AG20443 (cell line): ENCODE measurements around the gene SMAD1.
"Not testable (repeated sequence)": the region's sequence is repeated elsewhere in the genome, so short reads cannot be mapped to it uniquely, and the experiment has no call there.

ENCODE experiments used
- DNase-seq: peaks from one replicate; pipeline ENCODE4 v3.0.0; 2012; ENCODE audit warnings: low spot score, mixed read lengths

The SMAD1 gene

DNA sequence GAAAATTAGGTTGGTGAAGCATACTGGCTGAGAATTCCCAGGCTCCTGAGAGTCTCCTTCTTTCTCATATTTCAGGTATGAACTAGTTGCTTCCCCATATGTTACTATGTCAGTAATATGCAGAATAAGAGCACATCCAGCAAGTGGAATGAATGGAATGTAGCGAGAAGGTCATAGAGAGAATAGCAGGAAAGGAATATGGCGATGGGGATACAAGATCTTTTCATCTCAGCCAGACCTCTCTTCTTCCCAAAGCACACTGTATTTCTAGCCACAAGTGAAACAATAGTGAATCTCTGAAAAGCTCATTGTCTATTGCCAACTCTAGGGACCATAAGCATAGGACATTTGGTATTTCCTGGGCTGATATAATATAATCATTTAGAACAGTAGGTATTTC lies 82.9 kb downstream of the SMAD1 start:
- no peak for DNase-seq

DNA sequence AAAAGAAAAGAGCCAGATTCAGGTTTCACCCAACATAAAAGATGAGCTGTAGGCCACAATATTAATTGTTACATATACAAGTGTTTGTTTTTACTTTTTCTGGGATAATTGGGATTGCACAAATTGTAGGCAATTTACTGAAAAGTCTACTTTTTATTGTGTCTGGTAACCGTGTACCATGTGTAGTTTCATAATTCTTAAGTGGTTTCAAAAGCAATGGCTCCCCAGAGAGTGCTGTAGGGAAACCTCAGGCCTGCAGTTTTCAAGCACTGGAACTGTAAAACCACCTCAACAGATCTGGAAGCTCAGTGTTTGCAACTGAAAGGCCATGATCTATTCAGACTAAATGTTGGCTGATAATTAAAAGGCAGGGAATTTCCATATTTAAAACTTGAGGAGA lies 83.7 kb downstream of the SMAD1 start:
- DNase-seq: no peak

DNA sequence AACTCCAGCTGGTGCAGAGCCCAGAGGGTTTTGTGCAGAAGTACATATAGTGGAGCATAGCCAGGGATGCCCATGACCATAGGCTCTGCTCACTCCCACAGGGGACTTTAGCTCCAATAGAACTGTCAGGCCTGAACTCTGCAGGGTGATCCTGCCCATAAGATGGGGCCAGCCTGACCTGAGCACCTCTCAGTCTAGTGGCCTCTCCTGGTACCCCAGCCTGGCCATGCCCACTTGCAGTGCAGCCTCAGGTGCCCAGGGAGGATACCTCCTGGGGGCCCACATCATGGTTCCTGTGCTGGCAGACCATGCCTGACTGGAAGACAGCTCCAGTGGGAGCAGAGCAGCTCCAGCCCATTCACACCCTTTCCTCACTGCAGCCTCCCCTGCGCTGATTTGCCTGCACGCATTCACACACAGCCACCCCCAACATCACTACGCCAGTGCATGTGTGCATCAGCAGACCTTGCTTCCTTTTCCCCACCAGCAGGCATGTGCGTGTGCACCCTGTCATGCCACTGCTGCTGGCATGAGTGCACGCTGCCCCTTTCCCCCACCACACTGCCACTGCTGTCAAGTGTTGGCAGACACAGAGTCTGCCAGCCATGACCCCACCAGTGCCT lies 84.5 kb downstream of the SMAD1 start:
- no peak for DNase-seq

DNA sequence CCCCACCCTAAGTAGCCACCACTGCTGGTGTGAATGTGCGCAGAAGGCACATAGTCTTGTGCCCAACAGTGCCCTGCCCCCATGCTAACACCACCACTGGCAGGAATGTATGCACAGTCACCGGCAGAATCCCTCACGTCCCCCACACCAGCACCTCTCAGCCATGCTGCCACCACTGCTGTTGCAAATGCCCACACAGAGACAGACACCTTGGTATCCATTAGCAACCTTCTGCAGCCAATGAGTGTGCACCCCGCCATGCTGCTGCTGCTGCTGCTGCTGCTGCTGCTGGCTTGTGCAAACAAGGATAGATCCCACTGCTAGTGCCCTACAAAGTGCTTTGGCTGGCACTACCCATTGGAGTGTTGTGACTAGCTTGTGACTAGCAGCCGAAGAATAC lies 85.1 kb downstream of the SMAD1 start:
- no peak for DNase-seq

DNA sequence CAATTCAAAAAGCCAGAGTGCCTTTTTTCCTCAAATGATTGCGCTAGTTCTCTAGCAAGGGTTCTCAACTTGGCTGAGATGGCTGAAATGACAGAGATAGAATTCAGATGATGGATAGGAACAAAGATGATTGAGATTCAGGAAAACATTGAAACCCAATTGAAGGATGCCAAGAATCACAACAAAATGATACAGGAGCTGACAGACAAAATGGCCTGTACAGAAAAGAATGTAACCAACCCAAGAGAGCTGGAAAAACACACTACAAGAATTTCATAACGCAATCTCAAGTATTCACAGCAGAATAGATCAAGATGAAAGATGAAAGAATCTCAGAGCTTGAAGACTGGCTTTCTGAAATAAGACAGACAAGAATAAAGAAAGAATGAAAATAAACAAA lies 85.9 kb downstream of the SMAD1 start:
- DNase-seq: no peak

DNA sequence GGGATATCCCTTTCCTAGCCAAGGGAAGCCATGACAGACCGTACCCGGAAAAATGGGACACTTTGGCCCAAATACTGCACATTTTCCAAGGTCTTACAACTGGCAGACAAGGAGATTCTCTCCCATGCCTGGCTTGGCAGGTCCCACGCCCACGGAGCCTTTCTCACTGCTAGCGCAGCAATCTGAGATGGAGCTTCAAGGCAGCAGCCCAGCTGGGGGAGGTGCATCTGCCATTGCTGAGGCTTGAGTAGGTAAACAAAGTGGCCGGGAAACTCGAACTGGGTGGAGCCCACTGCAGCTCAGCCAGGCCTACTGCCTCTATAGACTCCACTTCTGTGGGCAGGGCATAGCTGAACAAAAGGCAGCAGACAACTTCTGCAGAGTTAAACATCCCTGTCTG lies 92.9 kb downstream of the SMAD1 start:
- not testable (repeated sequence) for DNase-seq

DNA sequence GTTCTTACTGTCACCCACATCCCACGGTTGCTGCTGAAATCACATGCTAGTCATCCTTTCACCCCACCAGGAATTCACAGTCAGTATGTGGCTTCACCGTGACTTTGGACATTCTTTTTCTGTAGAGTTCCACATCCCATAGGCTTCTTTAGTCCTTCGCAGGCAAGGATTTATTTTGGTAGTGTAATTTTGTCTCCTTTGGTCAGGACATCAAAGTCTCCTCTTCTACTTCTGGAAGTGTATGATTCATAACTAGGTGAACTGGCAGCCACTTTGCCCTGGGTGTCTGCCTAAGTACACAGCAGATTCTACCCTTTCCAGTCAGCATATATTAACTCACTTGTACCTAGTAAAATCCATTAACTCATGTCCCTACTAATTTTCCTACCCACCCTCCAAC lies 99.3 kb downstream of the SMAD1 start:
- DNase-seq: no peak

DNA sequence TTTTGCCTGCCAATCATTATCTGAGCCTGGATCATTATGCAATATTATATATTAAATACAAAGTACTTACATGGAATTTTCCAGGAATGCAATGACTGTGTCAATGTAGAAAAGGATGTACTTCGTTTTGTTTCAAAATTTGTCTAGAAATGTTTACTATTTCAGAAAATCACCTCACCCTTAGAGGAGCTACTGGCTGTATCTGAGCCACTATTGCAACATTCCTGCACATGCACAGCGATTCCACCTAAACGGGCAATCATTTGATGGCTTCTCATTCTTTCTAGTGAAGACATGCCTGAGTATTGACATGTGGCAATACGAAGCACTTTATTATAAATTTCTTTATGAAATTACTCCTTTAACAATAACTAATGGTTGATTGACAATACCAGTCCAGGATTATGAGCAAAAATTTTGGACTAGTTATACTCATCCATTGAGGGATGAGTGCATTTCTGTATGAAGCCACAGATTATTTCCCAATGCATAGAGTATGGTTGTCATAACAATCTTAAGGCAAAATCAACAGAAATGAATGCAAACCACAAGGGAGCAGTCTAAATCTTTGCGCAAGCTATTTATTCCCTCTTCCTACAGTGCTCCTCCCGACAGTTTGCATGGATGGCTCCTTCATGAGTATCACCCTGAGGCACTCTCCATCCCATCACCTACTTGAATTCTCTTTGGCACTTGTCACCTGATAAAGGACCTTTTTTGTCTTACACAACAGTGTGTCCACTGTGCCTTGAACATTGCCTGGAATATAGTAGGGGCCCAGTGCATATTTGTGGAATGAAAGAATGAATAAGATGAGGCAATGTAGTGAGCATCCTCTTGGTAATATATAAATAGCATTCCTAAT lies 101.8 kb downstream of the SMAD1 start:
- no peak for DNase-seq

DNA sequence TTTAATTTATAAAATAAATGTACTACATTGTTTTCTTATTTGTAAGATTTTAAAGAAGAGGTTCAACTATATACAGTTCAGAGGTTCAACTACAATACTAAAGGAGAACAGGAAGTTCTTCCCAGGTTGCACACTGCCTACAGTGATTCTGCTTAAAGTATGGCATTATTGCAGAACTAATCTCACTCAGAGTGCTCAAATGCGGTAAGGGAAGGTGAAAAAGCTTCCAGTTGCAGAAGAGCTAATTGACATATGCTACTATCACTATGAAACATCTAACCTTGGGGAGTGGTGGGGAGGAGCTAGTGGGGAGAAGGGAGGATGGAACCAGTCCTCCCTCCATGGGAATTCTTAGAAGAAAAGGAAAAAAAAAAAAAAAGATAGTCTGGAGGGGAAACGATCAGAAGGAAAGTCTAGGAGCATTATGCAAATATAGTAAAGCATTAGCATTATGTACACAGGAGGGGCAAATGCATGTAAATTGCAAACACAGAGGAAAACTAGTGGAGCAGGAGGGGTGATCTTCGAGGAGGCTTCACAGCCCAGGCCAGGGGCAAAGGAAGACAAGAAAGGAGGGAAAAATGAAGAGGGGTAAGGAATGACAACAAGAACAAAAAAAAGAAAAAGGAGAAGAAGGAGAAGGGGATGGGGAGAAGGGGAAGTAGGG lies 105.6 kb downstream of the SMAD1 start:
- no peak for DNase-seq

DNA sequence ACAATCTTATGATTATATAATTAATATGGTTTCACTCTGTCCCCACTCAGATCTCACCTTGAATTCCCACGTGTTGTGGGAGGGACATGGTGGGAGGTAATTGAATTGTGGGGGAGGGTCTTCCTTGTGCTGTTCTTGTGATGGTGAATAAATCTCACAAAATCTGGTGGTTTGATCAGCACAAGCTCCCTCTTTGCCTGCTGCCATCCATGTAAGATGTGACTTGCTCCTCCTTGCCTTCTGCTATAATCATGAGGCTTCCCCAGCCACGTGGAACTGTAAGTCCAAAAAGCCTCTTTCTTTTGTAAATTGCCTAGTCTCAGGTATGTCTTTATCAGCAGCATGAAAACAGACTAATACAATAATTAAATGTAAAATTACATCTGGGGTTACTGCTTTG lies 107.7 kb downstream of the SMAD1 start:
- DNase-seq: not testable (repeated sequence)

DNA sequence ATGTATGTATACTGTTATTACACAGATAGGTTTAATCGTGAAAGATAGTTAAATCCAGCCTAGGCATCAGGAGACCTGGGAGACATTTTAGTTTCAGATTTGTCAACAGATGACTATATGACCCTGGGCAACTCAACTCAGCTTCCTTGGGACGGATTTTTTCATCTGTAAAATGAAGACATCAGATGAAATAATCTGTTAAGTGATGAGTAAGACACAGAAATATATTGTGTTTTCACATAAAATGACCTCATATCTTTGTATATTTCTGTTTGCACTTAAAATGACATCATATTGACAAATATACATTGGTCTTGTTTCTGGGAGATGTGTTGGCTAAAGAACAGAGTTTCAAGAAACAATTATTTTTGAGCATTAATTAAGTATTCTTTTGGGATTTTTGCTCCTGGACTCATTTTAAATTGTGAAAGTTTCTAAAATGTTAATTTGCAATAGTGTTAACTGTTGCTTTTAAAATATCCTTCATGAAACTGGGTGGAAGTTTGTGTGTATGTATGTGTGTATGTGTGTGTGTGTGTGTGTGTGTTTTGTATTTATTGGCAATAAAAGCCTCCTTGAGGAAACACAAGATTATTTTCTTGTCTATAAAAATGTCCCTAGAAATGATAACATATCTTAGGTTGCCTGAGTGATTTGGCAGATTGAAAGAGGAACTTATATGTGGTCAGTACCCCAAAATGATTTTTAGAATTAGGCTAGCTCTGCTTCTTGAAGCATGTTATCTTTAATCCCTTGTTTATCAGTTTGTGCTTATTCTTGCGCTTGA lies 108.5 kb downstream of the SMAD1 start:
- no peak for DNase-seq

DNA sequence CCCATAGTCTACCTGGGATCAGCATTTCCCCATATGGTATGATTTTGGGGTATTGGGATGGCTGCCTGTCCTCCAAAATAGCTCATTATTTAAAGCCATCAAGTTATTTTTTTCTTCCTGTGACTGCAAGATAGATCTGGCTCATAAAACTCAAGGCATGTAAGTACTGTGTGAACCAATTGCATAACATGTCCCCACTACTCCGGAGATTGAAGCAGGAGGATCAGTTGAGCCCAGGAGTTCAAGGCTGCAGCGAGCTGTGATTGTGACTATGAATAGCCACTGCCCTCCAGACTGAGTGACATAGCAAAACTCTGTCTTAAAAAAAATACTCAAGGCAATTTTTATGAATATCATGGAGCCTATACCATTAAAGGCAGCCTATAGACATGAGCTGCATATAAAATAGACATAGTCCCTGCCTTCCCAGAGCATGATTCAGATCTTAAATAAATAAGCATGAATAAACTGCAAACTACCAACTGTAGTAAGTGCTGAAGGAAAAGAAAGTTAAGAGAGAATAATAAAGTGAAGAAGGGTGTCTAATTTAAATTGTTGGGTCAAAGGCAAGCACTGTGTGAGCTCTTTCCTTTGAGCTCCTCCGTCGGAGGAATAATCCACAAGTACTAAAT lies 120.6 kb downstream of the SMAD1 start:
- DNase-seq: no peak

DNA sequence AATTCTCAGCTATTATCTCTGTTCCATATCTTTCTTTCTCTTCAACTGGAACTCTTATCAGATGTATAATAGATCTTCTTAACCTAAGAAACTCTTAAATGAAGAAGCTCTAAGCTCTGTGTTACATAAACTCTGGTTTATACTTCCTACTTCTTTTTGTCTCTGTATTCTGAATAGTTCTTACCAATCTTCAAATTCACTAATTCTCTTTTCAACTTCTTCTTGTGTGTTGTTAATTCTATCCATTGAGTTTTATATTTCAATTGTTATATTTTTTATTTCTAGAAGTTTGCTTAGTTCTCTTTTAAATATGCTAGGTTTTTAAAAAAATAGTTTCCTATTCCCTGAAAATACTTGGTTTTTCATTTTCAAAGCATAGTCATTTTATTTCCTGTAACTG lies 124.3 kb downstream of the SMAD1 start:
- DNase-seq: no peak
